ENCODE data around the gene GPATCH2.
"Not testable (repeated sequence)": the region's sequence is repeated elsewhere in the genome, so short reads cannot be mapped to it uniquely, and the experiment has no call there.

Gene GPATCH2

DNA sequence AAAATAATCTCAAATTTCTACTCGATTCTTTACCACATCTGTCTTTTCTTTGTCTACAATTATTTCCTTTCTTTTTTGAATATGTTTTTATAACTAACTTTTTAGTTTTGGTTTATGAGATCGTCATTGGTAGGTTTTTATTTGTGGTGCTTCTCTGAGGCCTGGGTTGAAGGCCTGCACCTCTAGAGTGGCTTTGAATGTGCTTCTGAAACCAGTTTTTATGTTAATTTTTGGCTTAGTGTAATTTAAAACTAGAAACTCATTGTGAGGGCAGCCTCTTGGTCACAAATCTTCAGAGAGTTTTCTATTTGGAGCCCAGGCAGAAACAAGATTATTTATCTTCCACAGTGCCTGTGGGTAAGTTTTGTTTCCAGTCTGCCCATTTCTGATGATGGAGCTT is 187.0 kb downstream of the GPATCH2 start:
- no peak for DNase-seq (ENCODE audit: low read depth)

DNA sequence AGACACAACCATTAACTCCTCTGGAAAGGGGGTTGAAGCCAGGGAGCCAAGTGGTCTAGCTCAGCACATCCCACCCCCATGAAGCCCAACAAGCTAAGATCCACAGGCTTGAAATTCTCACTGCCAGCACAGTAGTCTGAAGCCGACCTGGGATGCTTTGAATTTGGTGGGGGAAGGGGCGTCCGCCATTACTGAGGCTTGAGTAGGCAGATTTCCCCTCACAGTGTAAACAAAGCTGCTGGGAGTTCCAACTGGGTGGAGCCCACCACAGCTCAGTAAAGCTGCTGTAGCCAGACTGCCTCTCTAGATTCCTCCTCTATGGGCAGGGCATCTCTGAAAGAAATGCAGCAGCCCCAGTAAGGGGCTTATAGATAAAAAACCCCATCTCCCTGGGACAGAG is 193.5 kb downstream of the GPATCH2 start:
- DNase-seq (ENCODE audit: low read depth): no peak

DNA sequence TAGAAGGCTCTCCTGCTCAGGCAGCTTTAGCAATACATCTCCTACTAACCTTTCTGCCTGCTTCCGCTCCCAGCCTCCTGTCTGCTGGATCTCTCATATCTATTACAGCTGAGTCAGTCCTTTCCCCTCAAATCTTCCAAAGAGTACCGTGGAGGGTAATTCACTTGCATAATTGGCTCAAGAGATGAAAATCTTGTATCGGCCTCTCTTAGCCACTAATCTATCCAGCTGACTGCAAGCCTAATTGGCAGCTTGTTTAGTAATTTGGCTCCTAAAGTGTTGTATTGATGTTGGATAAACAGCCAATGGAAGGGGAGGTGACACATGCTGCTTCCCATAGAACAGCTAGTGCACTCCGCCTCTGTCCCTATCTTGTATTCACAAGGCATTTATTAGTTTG is 195.7 kb downstream of the GPATCH2 start:
- no peak for DNase-seq (ENCODE audit: low read depth)

DNA sequence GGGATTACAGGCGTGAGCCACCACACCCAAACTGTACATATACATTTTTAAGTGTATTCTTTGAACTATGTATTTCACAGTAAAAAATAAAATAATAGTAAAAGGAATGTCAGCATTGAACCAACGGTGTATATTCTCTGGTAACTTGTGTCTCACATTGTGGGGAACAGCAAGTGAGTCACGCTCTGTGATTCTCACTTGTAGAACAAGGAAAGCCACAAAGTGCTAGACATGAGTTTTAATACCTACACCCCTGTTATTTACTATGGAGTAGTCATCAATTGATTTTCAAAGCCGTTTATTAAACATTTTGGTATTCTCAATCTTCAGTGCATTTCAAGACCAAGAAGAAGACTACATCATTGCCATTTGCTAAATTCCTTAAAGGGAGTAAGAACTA is 197.2 kb downstream of the GPATCH2 start:
- no peak for DNase-seq (ENCODE audit: low read depth)

DNA sequence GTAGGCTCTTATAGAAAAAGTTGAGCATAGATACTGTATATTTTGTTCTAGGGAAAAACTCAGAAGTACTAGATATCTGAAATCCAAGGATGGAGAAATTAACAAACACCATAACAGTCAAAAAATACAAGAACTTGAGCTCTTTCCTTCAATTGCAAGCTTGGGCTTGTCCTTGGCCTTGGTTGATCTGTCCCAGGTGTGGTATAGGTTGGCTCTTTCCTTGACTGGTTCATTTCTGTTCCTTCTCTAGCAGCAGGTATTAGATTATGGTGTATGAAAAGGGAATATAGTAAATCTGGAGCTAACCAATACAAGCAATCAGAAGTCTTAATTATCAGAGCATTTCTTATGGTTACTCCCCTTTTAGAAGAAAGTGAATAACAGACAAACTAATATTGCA is 198.6 kb downstream of the GPATCH2 start:
- no peak for DNase-seq (ENCODE audit: low read depth)

DNA sequence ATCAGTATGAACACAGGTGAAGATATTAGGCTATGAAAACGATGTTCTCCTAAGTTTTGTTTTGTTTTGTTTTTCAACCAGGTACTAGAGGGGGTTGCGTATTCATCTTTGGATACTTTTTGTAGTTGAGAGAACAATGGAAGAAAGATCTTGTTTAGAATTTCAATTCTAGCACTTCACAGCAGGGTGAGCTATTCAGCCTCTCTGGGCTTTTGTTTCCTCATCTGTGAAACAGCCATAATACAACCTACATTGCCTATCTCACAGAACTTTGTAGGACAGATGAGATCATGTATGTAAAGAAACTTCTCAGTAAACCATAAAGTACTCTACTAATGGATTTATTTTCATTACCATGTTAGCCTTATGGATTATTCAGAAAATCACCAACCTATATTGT is 199.5 kb downstream of the GPATCH2 start:
- no peak for DNase-seq (ENCODE audit: low read depth)

DNA sequence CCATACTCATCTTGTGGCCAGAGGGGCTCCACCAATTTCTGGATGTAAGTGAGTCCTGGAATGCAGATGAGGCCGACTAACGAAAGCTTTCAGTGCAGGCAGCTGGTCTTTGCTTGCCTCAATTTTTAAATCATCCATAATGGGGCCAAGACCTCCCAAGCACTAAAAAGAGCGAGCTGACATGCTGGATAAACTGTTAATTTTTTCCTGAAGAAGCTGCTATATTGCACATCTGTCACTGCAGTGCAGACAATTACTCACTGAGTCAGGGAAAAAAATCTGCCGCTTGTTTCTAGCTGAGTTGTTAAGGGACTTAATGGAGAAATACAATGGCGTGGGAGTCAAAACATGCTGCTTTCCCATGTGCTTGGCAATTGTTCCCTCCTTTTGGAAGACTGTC is 205.5 kb downstream of the GPATCH2 start:
- DNase-seq (ENCODE audit: low read depth): no peak

DNA sequence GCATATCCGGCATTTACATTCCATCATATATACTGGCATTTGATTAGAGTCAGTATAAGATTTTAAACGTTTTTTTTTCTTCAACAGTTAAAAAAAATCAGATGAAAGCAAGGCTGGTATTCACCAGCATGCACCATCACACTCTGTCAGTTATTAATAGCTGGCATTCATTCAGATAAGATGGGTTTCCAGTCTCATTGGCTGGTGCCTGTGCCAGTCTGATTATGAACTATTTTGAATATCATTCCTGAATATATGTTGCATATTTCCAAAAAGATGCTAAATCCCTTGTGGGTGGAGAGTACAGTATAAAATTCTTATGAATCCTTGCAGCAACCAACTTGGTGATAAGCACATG is 211.7 kb downstream of the GPATCH2 start:
- no peak for DNase-seq (ENCODE audit: low read depth)

DNA sequence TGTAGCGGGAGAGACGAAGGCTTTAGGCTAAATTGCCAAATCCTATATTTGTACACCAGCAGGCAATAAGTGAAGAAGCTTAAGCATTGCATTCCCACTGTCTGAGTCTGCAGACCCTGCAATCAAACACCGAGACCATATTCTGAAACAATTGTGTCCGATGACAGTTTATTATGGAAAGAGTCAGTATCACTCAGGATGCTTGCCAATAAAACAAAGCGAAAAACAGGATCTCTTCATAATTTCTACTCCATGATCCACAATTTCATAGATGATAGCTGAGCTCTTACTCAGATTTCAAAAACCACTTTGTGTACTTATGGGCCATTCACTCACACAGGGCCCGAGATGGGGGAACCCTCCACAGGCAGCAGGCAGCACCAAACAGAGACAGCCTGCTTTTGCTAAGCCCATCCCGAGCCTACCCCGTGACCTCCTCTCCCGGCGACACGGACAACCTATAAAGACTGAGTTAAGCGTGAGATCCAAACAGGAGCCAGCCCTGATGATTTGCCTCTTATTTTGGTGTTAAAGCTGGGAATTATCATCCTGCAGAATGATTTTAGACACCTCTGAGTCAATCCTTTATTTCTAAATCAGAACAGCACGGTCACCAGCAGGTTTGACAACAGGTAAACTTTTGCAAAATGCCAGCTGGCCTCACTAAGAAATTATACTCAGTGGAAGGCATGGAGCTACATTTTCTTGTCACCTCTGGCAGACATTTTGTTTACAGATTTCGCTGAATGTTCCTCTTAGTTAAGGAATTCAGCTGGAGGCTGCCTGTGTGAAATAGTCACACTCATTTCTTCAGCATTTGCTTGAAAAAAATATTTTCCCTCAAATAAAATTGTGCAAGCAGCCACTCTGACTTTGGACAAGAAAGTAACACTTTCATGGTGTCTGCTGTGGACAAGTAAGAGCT is 212.4 kb downstream of the GPATCH2 start:
- no peak for DNase-seq (ENCODE audit: low read depth)

DNA sequence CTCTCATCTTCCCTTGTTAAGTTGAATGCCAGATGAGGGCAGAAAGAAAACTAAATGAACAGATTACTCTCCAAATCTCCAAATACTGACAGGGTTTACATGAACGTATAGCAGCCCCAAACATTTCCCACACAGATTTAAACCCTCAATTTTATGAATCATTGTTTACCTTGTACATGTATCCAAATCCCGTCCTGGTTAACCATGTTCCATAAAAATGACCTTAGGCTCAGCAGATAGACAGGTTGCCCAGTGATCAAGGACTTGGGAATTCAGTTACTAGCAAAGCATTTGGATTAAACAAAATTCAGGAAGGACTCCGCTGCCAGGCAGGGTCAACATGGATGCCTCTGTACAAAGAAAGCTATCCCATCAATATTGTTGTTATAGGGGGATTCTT is 213.5 kb downstream of the GPATCH2 start:
- DNase-seq (ENCODE audit: low read depth): no peak

DNA sequence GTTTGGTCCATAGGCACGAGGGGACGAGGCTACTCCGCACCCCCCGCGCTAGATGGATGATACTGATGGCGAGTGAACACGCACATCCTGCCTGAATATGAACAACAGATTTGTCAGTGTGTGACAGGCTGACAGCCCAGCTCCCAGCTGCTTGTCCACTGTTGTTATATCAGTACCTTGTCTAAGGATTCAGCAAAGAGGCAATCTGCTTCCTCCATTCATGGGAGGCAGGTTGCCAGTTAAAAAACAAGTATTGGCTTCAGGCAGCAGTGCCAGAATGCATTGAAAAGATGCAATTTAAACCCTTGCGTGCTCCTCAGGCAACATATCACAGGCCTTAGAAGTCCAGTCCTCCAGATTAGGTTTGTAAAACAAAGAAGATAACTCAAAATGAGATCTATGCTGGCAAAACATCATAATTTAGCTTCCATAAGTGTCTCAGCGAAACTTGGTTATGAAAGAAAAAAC is 223.3 kb downstream of the GPATCH2 start:
- no peak for DNase-seq (ENCODE audit: low read depth)

DNA sequence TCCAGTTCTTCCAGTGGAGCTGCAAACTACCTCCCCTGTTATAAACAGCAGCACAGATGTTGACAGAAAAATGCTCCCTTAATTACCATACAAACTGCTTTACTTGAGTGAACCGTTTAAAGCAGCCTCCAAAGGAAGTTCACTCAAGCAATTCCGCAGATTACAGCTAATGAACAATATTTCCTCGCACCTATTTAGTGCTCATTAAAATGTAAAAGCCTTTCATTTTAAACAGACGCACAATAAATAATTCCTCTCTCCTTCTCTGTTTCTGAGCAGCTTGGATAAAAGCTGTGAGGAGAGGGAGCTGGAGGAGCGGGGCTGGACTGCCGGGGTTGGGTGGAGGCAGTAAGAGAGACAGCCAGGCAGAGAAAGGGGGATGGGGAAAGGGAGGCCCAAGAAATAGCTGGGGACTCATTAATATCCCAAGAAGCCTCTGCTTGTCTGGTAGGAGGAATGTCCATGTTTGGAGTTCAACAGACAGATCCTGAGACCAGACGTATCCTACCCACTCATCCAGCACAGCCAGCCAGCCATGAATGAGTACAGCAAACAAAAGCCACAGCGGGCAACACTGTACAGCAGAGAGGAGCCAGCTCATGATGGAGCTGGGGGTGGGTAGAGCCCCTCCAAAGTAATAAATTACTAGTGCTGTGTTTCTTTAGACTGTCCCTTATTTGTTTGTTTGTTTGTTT is 227.7 kb downstream of the GPATCH2 start:
- DNase-seq (ENCODE audit: low read depth): no peak

DNA sequence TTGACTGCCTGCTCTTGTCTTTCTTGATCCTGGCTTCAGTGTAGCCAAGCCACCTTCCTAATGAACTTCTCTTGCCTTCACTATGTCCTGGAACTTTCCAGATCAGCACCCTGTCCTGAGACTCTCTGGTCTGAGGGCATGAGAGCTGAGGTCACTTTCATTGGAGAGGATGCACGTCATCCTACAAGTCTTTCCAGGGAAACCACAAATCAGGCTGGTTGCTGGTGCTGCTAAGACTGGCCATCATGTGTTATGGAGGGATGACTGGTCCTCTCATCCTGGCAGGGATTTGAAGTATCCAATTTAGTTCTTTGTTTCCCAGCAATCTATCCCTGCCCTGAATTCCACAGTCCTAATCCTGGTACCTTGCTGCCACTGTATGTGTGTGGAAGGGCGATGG is 228.6 kb downstream of the GPATCH2 start:
- DNase-seq (ENCODE audit: low read depth): no peak

DNA sequence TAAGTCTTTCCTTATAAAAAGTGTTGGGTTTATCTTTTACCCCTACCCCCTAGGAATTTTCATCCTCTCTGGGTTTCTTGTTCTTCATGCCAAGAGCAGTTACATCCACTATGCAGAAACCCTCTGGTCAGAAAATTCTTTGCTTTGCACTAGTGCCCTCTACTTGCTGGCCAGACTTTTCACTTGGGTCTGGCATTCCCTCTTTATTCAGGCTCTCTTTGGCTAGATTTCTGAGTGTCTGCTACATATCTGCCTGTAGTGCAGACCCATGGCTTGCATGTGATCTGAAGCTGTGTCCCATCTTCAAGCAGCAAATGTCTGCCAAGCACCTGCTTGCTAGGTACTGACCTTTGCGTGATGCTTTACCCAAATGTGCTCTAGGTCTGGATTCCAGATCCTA is 237.0 kb downstream of the GPATCH2 start:
- DNase-seq (ENCODE audit: low read depth): no peak

DNA sequence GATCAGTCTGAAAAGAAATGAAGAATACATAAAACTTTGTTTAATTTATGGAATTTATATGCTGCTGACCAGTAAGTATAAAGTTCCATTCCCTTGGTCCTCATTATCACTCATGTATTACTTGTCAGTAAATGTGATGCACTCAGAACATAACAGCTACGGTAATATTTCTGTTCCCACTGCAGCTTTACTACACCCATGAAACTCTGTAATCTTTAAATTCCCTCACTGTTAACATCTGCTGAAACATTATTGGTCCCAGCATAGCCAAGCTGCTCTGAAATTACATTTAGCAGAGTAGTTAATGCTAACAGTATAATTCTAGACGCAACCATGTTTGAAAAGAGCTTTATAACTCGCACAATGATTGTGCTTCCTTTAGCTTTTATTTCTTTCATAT is 238.4 kb downstream of the GPATCH2 start:
- DNase-seq (ENCODE audit: low read depth): no peak

DNA sequence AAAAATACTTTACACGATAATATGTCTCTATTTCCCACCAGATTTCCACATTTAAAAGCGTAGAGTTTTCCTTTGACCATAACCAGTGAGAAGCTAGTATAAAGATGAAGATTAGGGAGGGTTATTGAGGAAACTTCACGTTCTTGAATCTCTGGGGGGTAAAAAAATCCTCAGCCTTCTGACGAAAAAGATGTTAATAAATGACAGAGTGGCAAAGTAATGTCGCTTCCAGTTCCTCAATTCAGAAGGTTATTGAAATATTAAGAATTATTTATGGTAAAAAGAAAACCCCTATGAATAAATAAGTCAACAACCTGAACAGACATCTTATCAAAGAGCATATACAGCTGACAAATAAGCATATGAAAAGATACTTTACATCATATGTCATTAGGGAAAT is 241.0 kb downstream of the GPATCH2 start:
- no peak for DNase-seq (ENCODE audit: low read depth)

DNA sequence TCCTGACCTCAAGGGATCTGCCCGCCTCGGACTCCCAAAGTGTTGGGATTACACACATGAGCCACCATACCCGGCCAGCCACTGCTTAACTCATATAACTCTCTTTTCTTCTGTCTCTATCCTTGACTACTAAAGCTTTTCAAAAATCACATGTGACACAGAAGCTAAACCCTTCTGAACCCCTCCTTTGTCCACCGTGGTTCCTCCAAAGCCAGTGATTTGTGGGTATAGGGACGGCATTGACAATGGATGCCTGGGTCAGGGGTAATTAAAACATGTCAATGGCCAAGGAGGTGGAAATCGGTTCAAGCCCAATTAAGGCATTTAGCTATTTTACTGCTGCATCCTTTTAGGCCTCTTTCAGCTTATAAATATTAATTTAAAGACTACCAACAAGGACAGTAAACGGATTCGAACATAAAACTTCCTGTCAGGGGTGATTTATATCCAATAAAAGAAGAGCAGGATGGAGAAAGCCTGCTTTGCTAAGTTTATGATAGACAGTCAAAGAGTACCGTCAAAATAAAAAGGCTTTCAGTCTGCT is 242.3 kb downstream of the GPATCH2 start:
- DNase-seq (ENCODE audit: low read depth): no peak

DNA sequence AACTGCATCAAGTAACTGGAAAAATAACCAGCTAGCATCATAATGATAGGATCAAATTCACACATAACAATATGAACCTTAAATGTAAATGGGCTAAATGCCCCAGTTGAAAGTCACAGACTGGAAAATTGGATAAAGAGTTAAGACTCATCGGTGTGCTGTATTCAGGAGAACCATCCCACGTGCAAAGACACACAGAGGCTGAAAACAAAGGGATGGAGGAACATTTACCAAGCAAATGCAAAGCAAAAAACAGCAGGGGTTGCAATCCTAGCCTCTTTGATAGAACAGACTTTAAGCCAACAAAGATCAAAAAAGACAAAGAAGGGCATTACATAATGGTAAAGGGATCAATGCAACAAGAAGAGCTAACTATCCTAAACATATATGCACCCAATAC is 249.1 kb downstream of the GPATCH2 start:
- not testable (repeated sequence) for DNase-seq (ENCODE audit: low read depth)

DNA sequence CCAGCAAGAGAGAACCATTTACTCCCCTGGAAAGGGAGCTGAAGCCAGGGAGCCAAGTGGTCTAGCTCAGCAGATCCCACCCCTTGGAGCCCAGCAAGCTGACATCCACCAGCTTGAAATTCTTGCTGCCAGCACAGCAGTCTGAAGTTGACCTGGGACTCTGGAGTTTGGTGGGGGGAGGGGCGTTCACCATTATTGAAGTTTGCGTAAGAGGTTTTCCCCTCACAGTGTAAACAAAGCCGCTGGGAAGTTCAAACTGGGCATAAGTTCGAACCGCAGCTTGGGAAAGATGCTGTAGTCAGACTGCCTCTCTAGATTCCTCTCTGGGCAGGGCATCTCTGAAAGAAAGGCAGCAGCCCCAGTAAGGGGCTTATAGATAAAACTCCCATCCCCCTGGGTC is 251.1 kb downstream of the GPATCH2 start:
- DNase-seq (ENCODE audit: low read depth): not testable (repeated sequence)

DNA sequence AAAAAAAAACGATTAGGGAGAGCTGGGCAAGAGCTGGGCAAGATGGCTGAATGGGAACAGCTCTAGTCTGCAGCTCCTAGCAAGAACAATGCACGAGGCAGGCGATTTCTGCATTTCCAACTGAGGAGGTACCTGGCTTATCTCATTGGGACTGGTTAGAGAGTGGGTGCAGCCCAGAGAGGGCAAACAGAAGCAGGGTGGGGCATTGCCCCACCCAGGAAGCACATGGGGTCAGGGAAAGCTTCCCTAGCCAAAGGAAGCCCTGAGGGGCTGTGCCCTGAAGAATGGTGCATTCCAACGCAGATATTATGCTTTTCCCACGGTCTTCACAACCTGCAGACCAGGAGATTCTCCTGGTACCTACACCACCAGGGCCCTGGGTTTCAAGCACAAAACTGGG is 251.6 kb downstream of the GPATCH2 start:
- DNase-seq (ENCODE audit: low read depth): no peak
